ENCODE results near the gene GCA. TPM values are rescaled to one million over a fixed set of nuclear protein-coding genes. Genes with fewer than 3 reads are reported as not detected.

GCA gene
- total RNA-seq, 2 donors from 2014 or later, result 3.4 to 5.8 TPM

DNA sequence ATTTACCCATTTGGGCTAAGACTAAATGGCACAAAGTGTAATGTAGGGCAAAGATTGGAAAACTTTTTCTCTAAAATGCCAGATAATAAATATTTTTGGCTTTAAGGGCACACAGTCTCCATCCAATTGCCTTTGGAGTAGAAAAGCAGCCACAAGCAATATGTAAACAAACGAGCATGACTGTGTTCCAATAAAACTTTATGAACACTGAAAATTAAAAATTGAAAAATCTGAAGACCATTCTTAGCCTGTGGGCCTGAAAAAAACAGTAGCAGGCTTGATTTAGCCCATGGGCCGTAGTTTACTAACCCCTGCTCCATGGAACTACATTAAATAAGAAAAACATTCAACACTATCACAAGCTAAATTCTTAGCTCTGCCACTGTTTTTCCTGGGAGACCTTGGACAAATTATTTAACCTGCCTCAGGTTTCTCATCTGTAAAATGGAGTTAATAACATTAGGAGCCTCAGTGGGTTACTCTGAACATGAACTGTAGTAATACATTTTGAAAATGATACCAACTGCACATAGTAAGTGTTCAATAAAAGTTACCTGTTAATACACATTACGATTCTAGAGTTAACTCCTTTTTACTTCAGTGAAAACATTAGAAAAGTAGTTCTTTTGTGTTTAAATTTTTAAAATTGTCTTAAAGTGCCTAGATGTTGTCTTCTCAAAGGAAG, 26.7 kb upstream of the GCA start:
- H3K36me3 Mint-ChIP-seq, result no peaks in the 10 kb centered on the region
- peak overlapping the region; percentile 89 to 95 for H3K27ac Mint-ChIP-seq
- H3K4me3 Mint-ChIP-seq, result peak overlapping the region; percentile 90
- peaks cover 43 to 44% of the 10 kb centered on the region in 2 donors for H3K4me1 Mint-ChIP-seq (ENCODE audit: low read depth in 2 of 2)
- DNase-seq (ENCODE audit: low spot score) (no peak), ATAC-seq (no peak)
- H3K9me3 Mint-ChIP-seq, result no peaks in the 10 kb centered on the region
- no peaks in the 10 kb centered on the region for H3K27me3 Mint-ChIP-seq

DNA sequence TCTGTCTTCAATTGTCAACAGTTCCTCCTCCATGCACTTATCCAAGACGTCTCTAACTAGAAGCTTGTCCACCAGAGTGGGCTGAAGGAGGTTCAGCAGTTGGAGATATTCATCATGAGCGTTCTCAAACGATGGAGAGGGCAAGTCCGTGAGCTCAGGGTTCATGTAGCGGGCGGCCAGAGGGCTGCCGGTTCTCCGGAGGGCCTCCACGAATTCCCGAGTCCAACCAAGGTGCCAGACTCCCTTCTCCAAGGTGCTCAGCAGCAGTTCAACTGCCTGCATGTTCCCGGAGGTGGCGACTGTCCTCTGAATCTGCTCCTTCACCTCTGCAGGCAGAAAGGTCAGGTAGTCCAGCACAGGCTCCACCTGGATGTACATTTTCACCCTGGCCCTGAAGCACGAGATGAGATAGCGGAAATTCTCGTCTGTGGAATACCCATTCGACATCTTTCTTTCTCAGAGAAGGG, 26.0 kb upstream of the GCA start:
- Mint-ChIP-seq H3K27ac (peak overlapping the region; percentile 89 to 95), H3K4me1 (ENCODE audit: low read depth in 2 of 2) (peaks cover 39 to 44% of the 10 kb centered on the region in 2 donors), H3K4me3 (peak overlapping the region; percentile 90), H3K36me3 (no peaks in the 10 kb centered on the region), H3K27me3 (no peaks in the 10 kb centered on the region), H3K9me3 (no peaks in the 10 kb centered on the region)
- DNase-seq (ENCODE audit: low spot score) (no peak), ATAC-seq (peak; percentile 1 to 17)

DNA sequence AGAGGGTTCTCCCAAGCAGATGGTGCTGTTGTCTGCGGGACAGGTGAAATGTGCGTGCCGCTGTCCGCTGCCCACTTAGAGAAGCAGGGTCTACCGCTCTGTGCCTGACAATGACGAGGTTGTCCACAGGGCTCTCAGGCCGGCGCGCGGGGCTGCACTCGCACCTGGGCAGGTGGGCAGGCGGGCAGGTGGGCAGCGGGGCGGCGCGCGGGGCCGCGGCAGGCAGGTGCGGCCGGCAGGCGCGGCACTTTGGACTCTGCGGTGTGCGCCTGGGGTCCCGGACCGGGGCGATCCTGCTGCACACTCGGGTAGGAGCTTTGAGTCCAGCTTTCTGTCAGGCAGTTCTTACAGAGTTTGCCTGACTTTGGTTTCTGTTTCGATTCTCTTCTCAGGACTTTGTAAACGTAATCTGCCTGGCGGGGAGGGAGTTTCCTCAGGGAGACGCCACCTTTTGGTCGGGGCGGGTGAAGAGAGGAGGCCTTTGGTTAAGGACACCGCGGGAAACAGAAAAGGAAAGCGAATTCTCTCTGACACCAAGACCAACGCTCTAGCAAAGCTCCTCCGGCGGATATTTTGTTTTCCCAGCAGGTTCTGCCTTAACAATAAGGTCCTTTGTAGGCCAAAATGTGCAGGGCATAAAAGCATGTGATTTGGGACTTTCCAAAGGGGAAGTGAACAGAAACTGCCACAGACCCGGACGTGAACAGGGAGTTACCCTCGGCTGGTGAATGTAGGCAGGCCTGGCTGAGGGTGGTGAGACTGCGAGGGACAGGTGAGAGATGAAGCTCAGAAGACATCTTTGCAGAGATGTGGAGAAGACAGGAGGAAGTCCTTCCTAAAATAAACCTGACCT, 25.4 kb upstream of the GCA start, which contains the start of gene IFIH1:
TSS of gene IFIH1 (minus strand) at position 357 of the 853 bp plus-strand sequence. CDS start 377 bp downstream, outside the sequence.
- no peaks in the 10 kb centered on the region for H3K9me3 Mint-ChIP-seq
- H3K4me3 Mint-ChIP-seq, result peak within 1 kb of the TSS; percentile 90
- peak; percentile 85 for DNase-seq (ENCODE audit: low spot score)
- H3K27me3 Mint-ChIP-seq, result no peaks in the 10 kb centered on the region
- peaks cover 39 to 44% of the 10 kb centered on the region in 2 donors for H3K4me1 Mint-ChIP-seq (ENCODE audit: low read depth in 2 of 2)
- peak; percentile 92 to 94 for ATAC-seq
- peak within 1 kb of the TSS; percentile 89 to 95 for H3K27ac Mint-ChIP-seq
- H3K36me3 Mint-ChIP-seq, result no peaks in the 10 kb centered on the region

DNA sequence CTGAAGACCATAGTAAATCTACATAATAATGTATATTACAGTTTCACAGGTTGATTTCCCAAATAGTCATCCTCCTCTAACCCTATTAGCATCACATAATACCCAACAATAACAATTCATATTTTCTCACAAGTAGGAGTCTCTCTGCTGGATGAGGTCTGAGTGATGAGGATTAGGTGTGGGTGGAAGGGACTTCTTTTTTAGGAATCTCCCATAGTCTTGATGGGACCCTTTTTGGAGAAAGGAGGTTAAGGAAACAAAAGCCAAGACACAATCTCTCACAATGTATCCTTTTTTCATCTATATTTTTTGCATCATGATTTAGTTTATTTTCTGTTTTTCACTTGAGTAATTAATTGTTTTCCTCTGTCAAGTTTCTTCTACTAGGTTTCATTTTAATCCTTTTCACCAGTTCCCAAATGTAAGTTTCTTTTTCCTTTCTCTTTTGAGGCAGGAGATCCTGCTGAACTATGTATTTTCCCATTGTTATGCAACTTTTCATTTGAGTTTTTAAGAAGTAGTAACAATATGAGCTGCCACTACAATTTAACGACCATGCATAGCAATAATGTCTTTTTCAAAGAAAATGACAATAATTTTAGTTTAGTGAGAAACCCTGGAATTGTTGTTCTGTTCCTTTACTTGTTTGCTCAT, 22.9 kb upstream of the GCA start:
- Mint-ChIP-seq H3K27ac (peak overlapping the region in 1 of 2 donors; percentile 95), H3K4me1 (ENCODE audit: low read depth in 2 of 2) (peaks cover 25 to 27% of the 10 kb centered on the region in 2 donors), H3K27me3 (no peaks in the 10 kb centered on the region), H3K9me3 (no peaks in the 10 kb centered on the region), H3K4me3 (no peak overlapping the region), H3K36me3 (no peaks in the 10 kb centered on the region)
- DNase-seq (ENCODE audit: low spot score), result no peak
- ATAC-seq, result no peak

DNA sequence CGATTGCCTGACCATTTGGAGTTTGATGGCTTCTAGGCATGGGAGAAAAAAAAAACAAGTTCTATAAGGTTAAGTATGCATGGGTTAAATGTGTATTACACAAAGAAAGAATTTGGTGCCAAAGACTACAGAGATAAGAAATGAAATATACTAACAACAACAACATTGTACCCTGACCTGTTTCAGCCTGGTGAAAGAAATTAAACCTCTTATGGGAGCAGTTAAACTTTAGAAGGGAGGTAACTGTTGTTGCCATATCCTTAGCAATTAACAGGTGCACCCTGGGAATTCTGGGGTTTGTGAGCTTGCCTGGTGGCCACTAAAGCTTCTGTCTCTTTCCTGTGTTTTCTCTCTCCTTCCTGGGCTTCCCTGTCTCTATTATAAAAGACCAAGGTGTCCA, 19.0 kb upstream of the GCA start:
- no peaks in the 10 kb centered on the region for H3K27me3 Mint-ChIP-seq
- H3K36me3 Mint-ChIP-seq, result no peaks in the 10 kb centered on the region

DNA sequence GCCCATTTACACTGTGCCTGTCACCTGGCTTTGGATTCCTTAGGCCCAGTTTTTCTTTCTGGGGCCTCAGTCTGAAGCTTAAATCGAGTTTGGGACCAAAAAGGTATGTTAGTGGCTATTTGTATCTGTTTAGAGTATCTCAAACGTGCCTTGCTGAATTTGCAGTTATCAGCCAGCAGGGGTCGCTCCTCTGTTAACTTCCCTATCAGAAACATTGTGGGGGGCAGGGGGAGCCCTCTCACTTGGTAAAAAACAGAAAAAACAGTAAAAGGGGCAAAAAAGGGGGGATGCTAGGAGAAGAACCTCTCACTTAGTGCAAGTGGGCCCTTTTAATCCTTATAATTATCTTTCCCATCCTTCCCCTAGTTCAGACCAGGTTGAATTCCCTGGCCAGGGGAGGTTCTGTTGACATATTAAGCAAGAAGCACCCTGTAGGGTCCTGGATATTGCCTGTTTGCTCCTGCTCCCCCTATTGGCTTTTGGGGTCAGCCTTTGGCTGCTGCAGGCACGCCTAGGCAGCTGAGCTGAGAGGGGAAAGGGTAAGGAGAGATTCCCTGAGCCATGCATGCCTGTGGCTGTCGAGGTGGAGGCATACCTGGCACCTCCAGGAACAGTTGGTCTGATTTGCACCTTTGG, 16.7 kb upstream of the GCA start:
- Mint-ChIP-seq H3K4me3 (no peak overlapping the region), H3K9me3 (no peaks in the 10 kb centered on the region), H3K36me3 (no peaks in the 10 kb centered on the region), H3K4me1 (ENCODE audit: low read depth in 2 of 2) (no peaks in the 10 kb centered on the region), H3K27me3 (no peaks in the 10 kb centered on the region), H3K27ac (peak overlapping the region in 1 of 2 donors; percentile 45)
- no peak for ATAC-seq
- no peak for DNase-seq (ENCODE audit: low spot score)

More for the DNA sequence above, 19.0 kb upstream of the GCA start:
- ATAC-seq (no peak), DNase-seq (ENCODE audit: low spot score) (no peak)
- no peak overlapping the region for H3K27ac Mint-ChIP-seq
- no peaks in the 10 kb centered on the region for H3K9me3 Mint-ChIP-seq
- peaks cover 2 to 5% of the 10 kb centered on the region in 2 donors for H3K4me1 Mint-ChIP-seq (ENCODE audit: low read depth in 2 of 2)
- no peak overlapping the region for H3K4me3 Mint-ChIP-seq

DNA sequence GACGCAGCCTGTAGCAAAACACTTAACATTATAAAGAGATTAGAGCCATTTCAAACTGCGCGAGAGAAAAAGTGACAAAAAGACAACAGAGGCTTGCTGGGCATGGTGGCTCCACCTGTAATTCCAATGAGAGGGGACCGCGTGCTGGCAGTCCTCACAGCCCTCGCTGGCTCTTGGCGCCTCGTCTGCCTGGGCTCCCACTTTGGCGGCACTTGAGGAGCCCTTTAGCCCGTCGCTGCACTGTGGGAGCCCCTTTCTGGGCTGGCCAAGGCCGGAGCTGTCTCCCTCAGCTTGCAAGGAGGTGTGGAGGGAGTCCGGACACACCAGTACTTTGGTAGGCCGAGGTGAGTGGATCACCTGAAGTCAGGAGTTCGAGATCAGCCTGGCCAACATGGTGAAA, 16.1 kb upstream of the GCA start:
- H3K27ac Mint-ChIP-seq, result peak overlapping the region in 1 of 2 donors; percentile 45
- H3K27me3 Mint-ChIP-seq, result no peaks in the 10 kb centered on the region
- H3K4me3 Mint-ChIP-seq, result no peak overlapping the region
- no peaks in the 10 kb centered on the region for H3K9me3 Mint-ChIP-seq
- no peaks in the 10 kb centered on the region for H3K4me1 Mint-ChIP-seq (ENCODE audit: low read depth in 2 of 2)
- DNase-seq (ENCODE audit: low spot score) (no peak), ATAC-seq (no peak)
- H3K36me3 Mint-ChIP-seq, result no peaks in the 10 kb centered on the region

DNA sequence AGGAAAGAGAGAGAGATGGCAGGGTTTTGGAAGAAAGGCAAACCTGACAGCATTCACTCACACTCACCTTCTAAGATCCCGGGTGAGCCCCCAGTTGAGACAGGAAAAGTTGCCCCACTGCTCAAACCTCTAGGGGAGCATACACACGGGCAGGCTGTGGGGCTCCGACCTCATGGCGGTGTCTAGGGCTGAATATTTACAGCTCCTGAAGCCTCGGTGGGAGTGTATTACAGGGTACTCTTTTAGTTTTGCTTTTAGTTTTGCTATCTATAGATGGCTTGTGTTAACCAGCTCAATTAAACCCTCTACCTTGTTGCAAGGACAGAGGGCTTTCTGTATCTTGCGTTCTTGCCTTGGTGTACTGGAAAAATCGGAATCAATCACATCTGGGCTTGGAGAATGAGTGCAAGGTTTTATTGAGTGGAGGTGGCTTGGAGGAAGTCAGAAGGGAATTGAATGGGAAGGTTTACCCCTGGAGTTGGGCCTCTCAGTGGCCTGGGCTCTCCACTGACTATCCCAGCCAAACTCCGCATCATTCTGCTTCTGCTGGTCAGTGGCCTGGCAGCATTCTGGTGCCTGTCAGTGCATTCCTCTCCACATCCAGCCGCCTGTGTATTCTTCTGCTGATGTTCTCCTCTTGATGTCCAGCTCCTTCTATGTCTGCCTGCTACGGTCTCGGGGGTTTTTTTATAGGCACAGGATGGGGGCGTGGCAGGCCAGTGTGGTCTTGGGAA, 15.3 kb upstream of the GCA start:
- H3K27me3 Mint-ChIP-seq, result no peaks in the 10 kb centered on the region
- no peak overlapping the region for H3K4me3 Mint-ChIP-seq
- peak overlapping the region in 1 of 2 donors; percentile 48 for H3K27ac Mint-ChIP-seq
- DNase-seq (ENCODE audit: low spot score), result no peak
- H3K4me1 Mint-ChIP-seq (ENCODE audit: low read depth in 2 of 2), result no peaks in the 10 kb centered on the region
- no peaks in the 10 kb centered on the region for H3K9me3 Mint-ChIP-seq
- peak in 1 of 2 donors; percentile 78 for ATAC-seq
- no peaks in the 10 kb centered on the region for H3K36me3 Mint-ChIP-seq

DNA sequence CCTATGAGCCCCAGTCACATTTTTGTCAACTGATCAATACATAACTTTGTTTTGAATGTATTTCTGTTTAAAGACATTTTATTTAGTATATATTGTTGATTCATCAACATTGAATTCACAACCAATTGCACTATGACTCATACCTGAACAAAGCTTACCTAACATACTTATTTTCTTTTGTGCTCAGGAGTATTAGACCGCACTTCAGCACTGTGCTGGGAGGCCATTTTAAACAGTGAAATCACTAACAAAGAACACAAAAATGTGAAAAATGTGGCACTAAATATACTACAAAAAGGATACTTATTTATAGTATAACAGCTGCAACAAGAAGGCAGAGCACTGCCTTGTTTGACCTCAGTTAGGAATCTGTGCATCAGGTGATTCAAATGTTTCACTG, 13.1 kb upstream of the GCA start:
- no peaks in the 10 kb centered on the region for H3K4me1 Mint-ChIP-seq (ENCODE audit: low read depth in 2 of 2)
- ATAC-seq (no peak), DNase-seq (ENCODE audit: low spot score) (no peak)
- H3K36me3 Mint-ChIP-seq, result no peaks in the 10 kb centered on the region
- no peak overlapping the region for H3K4me3 Mint-ChIP-seq
- no peaks in the 10 kb centered on the region for H3K9me3 Mint-ChIP-seq
- H3K27me3 Mint-ChIP-seq, result no peaks in the 10 kb centered on the region
- H3K27ac Mint-ChIP-seq, result no peak overlapping the region

DNA sequence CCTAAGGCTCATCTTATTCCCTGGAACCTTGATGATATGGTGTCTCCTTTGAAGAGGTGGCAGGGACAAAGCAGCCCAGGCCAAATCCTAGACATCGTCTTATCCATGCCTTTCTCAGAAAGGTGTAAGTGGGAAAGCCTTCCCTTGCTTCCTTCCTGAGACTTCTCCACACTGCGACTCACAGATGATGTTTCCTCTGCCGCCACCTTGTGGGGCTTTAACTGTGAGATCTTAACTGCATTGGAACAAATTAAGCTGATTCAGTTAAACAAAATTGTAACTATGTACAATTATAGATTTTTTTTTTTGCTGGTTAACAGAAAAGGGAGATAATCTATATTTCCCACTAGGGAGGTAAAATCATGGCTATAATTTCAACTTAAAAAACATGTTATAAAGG, 10.0 kb upstream of the GCA start:
- DNase-seq (ENCODE audit: low spot score), result no peak
- no peaks in the 10 kb centered on the region for H3K9me3 Mint-ChIP-seq

DNA sequence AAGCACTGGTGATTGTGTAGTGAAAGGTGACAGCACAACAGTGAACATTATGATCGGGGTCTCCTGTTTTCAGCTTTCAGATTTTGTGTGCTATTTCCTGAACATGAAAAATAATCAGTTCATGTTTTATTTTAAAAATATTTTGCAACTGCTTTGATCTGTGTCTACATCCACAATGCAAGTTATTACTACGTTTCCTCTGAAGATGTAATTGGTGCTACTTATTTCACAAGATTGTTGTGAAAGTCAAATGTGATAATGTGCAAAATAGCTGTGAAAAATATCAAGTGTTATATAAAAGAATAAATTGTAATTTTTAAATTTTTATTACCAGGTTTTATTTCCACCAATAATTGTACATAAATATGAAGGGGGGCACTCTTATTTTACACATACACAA, 6.1 kb upstream of the GCA start:
- H3K4me1 Mint-ChIP-seq (ENCODE audit: low read depth in 2 of 2), result no peaks in the 10 kb centered on the region
- DNase-seq (ENCODE audit: low spot score) (no peak), ATAC-seq (no peak)
- H3K27me3 Mint-ChIP-seq, result peaks cover 0 to 3% of the 10 kb centered on the region in 2 donors
- no peak overlapping the region for H3K27ac Mint-ChIP-seq
- no peaks in the 10 kb centered on the region for H3K9me3 Mint-ChIP-seq
- H3K36me3 Mint-ChIP-seq, result no peaks in the 10 kb centered on the region
- no peak overlapping the region for H3K4me3 Mint-ChIP-seq

More for the DNA sequence above, 10.0 kb upstream of the GCA start:
- Mint-ChIP-seq H3K4me3 (no peak overlapping the region), H3K36me3 (no peaks in the 10 kb centered on the region), H3K27me3 (peaks cover 0 to 3% of the 10 kb centered on the region in 2 donors), H3K4me1 (ENCODE audit: low read depth in 2 of 2) (no peaks in the 10 kb centered on the region), H3K27ac (no peak overlapping the region)
- ATAC-seq, result no peak

DNA sequence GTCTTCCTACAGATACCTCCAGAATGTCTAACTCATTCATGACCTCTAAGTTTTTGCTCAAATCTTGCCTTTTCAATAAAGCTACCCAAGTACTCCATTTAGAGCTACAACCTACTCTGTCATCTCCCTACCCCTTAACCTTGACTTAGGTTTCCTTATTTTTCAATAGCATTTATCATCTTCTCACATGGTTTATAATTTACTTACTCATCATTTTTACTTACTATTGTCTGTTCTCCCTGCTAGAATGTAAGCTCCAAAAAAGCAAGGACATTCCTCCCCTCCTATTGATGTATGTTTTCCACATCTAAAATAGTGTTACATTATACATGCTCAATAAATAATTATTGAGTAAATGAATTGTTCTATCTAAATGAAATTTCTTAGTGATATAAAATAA, 3.1 kb upstream of the GCA start:
- Mint-ChIP-seq H3K27ac (no peak overlapping the region), H3K36me3 (no peaks in the 10 kb centered on the region), H3K9me3 (no peaks in the 10 kb centered on the region), H3K4me1 (ENCODE audit: low read depth in 2 of 2) (peaks cover 9 to 10% of the 10 kb centered on the region in 2 donors), H3K4me3 (no peak overlapping the region), H3K27me3 (peaks cover 0 to 7% of the 10 kb centered on the region in 2 donors)
- DNase-seq (ENCODE audit: low spot score) (no peak), ATAC-seq (no peak)

DNA sequence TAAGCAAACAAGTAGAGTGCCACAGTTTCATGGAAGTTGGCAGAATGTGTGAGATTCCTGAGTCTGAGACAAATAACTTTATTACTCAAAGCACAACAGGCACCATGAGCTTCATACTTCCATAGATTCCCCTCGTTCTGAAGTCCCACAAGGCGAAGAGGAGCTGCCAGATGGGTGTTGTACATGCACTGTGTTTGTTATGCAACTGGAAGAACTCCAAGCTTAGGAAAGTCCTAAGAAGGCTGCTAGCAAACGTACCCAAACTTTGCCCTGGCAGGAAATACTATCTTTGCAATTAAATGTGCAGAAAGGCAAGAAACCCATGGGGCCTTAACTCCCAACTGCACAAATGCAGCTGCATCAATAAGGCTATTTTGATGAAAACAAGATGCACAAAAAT, 1.6 kb upstream of the GCA start:
- Mint-ChIP-seq H3K9me3 (no peaks in the 10 kb centered on the region), H3K4me3 (no peak overlapping the region), H3K4me1 (ENCODE audit: low read depth in 2 of 2) (peaks cover 9 to 10% of the 10 kb centered on the region in 2 donors), H3K27me3 (peaks cover 0 to 4% of the 10 kb centered on the region in 2 donors), H3K27ac (no peak overlapping the region), H3K36me3 (no peaks in the 10 kb centered on the region)
- DNase-seq (ENCODE audit: low spot score), result no peak
- ATAC-seq, result no peak
